ENCODE measurements around the gene COPS7A.

The COPS7A gene

GRCh38 chr12:6768437-6768914 is 44.6 kb downstream of the COPS7A start:
- DNase-seq (ENCODE audit: insufficient read length, low spot score) (no peak), FAIRE-seq (peak; percentile 73)

GRCh38 chr12:6768990-6769389 is 45.1 kb downstream of the COPS7A start:
- DNase-seq (ENCODE audit: insufficient read length, low spot score): no peak
- FAIRE-seq: no peak

GRCh38 chr12:6769666-6770065 is 45.8 kb downstream of the COPS7A start:
- no peak for DNase-seq (ENCODE audit: insufficient read length, low spot score)
- FAIRE-seq: no peak

GRCh38 chr12:6770094-6770493 is 46.2 kb downstream of the COPS7A start:
- no peak for FAIRE-seq
- DNase-seq (ENCODE audit: insufficient read length, low spot score): no peak

- DNase-seq (ENCODE audit: insufficient read length, low spot score): no peak
- no peak for FAIRE-seq
Measured at GRCh38 chr12:6770600-6770999, 46.8 kb downstream of the COPS7A start.

- DNase-seq (ENCODE audit: insufficient read length, low spot score) (no peak), FAIRE-seq (no peak)
Measured at GRCh38 chr12:6771091-6771495, 47.2 kb downstream of the COPS7A start.

- no peak for DNase-seq (ENCODE audit: insufficient read length, low spot score)
- FAIRE-seq: peak; percentile 52
Measured at GRCh38 chr12:6771509-6772330, 47.9 kb downstream of the COPS7A start.

GRCh38 chr12:6772331-6772695 is 48.5 kb downstream of the COPS7A start, which contains the start of gene LAG3:
Gene LAG3, plus strand, starts transcription at chr12:6772520. Its CDS starts 333 bp downstream, at chr12:6772853.
- FAIRE-seq: no peak
- no peak for DNase-seq (ENCODE audit: insufficient read length, low spot score)

GRCh38 chr12:6772726-6773589 is 49.1 kb downstream of the COPS7A start:
- DNase-seq (ENCODE audit: insufficient read length, low spot score) (no peak), FAIRE-seq (no peak)

- DNase-seq (ENCODE audit: insufficient read length, low spot score) (no peak), FAIRE-seq (no peak)
Measured at GRCh38 chr12:6773590-6774351, 49.9 kb downstream of the COPS7A start.

GRCh38 chr12:6774499-6775062 is 50.7 kb downstream of the COPS7A start:
- no peak for FAIRE-seq
- no peak for DNase-seq (ENCODE audit: insufficient read length, low spot score)

- FAIRE-seq (peak; percentile 57), DNase-seq (ENCODE audit: insufficient read length, low spot score) (no peak)
Measured at GRCh38 chr12:6775185-6776174, 51.6 kb downstream of the COPS7A start.

- FAIRE-seq (no peak), DNase-seq (ENCODE audit: insufficient read length, low spot score) (no peak)
Measured at GRCh38 chr12:6777386-6777785, 53.5 kb downstream of the COPS7A start.

- FAIRE-seq (no peak), DNase-seq (ENCODE audit: insufficient read length, low spot score) (no peak)
Measured at GRCh38 chr12:6778217-6778573, 54.3 kb downstream of the COPS7A start.

- DNase-seq (ENCODE audit: insufficient read length, low spot score) (peak; percentile 94), FAIRE-seq (peak; percentile 99)
Measured at GRCh38 chr12:6778574-6779550, 55.0 kb downstream of the COPS7A start.

GRCh38 chr12:6779708-6780432 is 56.0 kb downstream of the COPS7A start:
- no peak for DNase-seq (ENCODE audit: insufficient read length, low spot score)
- FAIRE-seq: peak; percentile 81

GRCh38 chr12:6780573-6780972 is 56.7 kb downstream of the COPS7A start:
- no peak for DNase-seq (ENCODE audit: insufficient read length, low spot score)
- FAIRE-seq: no peak

Data from HTR-8/SVneo (cell line).